Keratinocyte (primary cell): ENCODE results near the gene SPAG16. TPM values are rescaled to one million over a fixed set of nuclear protein-coding genes. Genes with fewer than 3 reads are reported as not detected.

Experiments used
- DNase-seq: peaks from one replicate; pipeline ENCODE4 v3.0.0-alpha.2; 2011; ENCODE audit warnings: low read depth, missing footprints, low spot score
- FAIRE-seq: peaks from 2 replicates; lab custom pipeline; 2011; peaks lifted over from hg19 to GRCh38; lab: Jason Lieb, UNC
- H2AFZ ChIP-seq: 2 replicates; pipeline ENCODE4 v1.6.0; 2012; ENCODE audit warnings: low read length, control low read depth, inconsistent platforms; ENCODE audit not compliant: control insufficient read depth
- H3K27ac ChIP-seq: 2 replicates; pipeline ENCODE4 v1.5.1; 2011; ENCODE audit warnings: low read length; ENCODE audit not compliant: control insufficient read depth, insufficient read depth
- H3K27me3 ChIP-seq: 3 replicates; pipeline ENCODE4 v1.6.0; 2011; ENCODE audit warnings: low read length; ENCODE audit not compliant: control insufficient read depth, insufficient read depth; ENCODE audit errors: extremely low read depth
- H3K36me3 ChIP-seq, 2 experiments: 2 replicates in 1 of 2; 3 replicates in 1 of 2; pipeline ENCODE4 v1.5.1; 2011; ENCODE audit warnings: low read length in 2 of 2, mild to moderate bottlenecking in 1 of 2; ENCODE audit not compliant: control insufficient read depth in 2 of 2, insufficient read depth in 2 of 2; ENCODE audit errors: extremely low read depth in 1 of 2
- H3K4me1 ChIP-seq: 3 replicates; pipeline ENCODE4 v1.5.1; 2011; ENCODE audit warnings: low read length; ENCODE audit not compliant: control insufficient read depth, insufficient read depth; ENCODE audit errors: extremely low read depth
- H3K4me2 ChIP-seq: 3 replicates; pipeline ENCODE4 v1.6.0; 2011; ENCODE audit warnings: low read depth, low read length; ENCODE audit not compliant: control insufficient read depth, insufficient read depth; ENCODE audit errors: extremely low read depth
- H3K4me3 ChIP-seq, 3 experiments: fragments of 200-600 bp in 1 of 3; sonication (generic) in 1 of 3; 2 replicates in 2 of 3; 3 replicates in 1 of 3; pipeline ENCODE4 v1.5.1; 2011 to 2016; ENCODE audit warnings: low read length in 3 of 3, mild to moderate bottlenecking in 3 of 3, control low read depth in 2 of 3, inconsistent platforms in 1 of 3, low read depth in 1 of 3, mixed read lengths in 1 of 3, mixed run types in 1 of 3, moderate library complexity in 1 of 3; ENCODE audit not compliant: control insufficient read depth in 2 of 3, insufficient read depth in 2 of 3; ENCODE audit errors: extremely low read depth in 1 of 3
- H3K79me2 ChIP-seq: 2 replicates; pipeline ENCODE4 v1.6.0; 2012; ENCODE audit warnings: low read length; ENCODE audit not compliant: control insufficient read depth, insufficient read depth
- H3K9ac ChIP-seq: 3 replicates; pipeline ENCODE4 v1.6.0; 2011; ENCODE audit warnings: low read length; ENCODE audit not compliant: control insufficient read depth, insufficient read depth; ENCODE audit errors: extremely low read depth
- H3K9me1 ChIP-seq: 3 replicates; pipeline ENCODE4 v1.6.0; 2011; ENCODE audit warnings: low read length; ENCODE audit not compliant: control insufficient read depth, insufficient read depth; ENCODE audit errors: extremely low read depth
- H3K9me3 ChIP-seq: 2 replicates; pipeline ENCODE4 v1.5.1; 2012; ENCODE audit warnings: low read depth, low read length; ENCODE audit not compliant: control insufficient read depth
- H4K20me1 ChIP-seq: 3 replicates; pipeline ENCODE4 v1.6.0; 2011; ENCODE audit warnings: low read length; ENCODE audit not compliant: control insufficient read depth, insufficient read depth; ENCODE audit errors: extremely low read depth
- EZH2 ChIP-seq: IDR thresholded peaks from one replicate; pipeline ENCODE4 v1.6.1; 2012; ENCODE audit warnings: inconsistent platforms, mild to moderate bottlenecking, low read length, moderate library complexity
- dilution Hi-C: fragments of 300-500 bp; cut with MboI; formaldehyde crosslinking; loops from one replicate; pipeline ENCODE4 v1.7.0; 2020; ENCODE audit warnings: low sequenced_read_pairs; ENCODE audit not compliant: extremely low pct_ligation_motif_present
- polyA plus RNA-seq, 5 experiments: library from polyadenylated mRNA; depleted of rRNA in 3 of 5; stranded (reverse) in 3 of 5; stranded (forward) in 1 of 5; unstranded in 1 of 5; fragments of >200 nt; gene quantifications; 1 replicate in 1 of 5; 2 replicates in 3 of 5; 3 replicates in 1 of 5; pipeline versions ENCODE4 v1.2.1 to v1.2.3, GENCODE V29; 2011 to 2012; ENCODE audit warnings: missing spikeins in 2 of 5, low read depth in 1 of 5, low replicate concordance in 1 of 5
- TF ChIP-seq, protein P1 (sequence below), 3 experiments: IDR thresholded peaks in 1 of 3; conservative IDR thresholded peaks in 1 of 3; optimal IDR thresholded peaks in 1 of 3; 2 replicates in 2 of 3; 3 replicates in 1 of 3; pipeline versions ENCODE3 to v1.5.1; 2011; ENCODE audit warnings: low read length in 3 of 3, mild to moderate bottlenecking in 3 of 3, moderate library complexity in 2 of 3, control low read depth in 1 of 3, inconsistent platforms in 1 of 3; ENCODE audit not compliant: insufficient read depth in 2 of 3; ENCODE audit errors: extremely low read depth in 1 of 3

Gene SPAG16
- polyA plus RNA-seq, 1 donor (not counting 4 experiments of a cell fraction or from before 2014, with no cell fraction given), result 19.6 TPM

DNA sequence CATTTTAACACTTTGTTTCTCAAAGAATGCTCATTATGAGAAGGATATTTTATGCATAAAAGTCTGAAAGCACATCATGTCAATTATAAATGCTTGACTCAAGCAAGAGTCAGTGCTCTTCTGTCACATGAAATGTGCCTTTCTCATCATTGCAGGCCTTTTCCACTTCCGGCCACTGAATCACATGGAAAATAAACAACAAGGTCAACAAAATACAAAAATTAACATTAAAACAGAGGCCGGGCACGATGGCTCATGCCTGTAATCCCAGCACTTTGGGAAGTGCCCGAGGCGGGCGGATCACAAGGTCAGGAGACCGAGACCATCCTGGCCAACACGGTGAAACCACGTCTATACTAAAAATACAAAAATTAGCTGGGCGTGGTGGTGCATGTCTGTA, 480.6 kb downstream of the SPAG16 start:
- Histone ChIP-seq H3K9me1 (no peaks in the 10 kb centered on the region), H3K4me3 (no peak overlapping the region), H3K9ac (no peak overlapping the region), H3K79me2 (no peaks in the 10 kb centered on the region), H3K4me1 (no peaks in the 10 kb centered on the region), H3K27ac (no peak overlapping the region), H4K20me1 (no peaks in the 10 kb centered on the region), H3K36me3 (no peaks in the 10 kb centered on the region), H3K4me2 (no peak overlapping the region), H3K27me3 (no peaks in the 10 kb centered on the region), H2AFZ (no peak overlapping the region), H3K9me3 (no peaks in the 10 kb centered on the region)
- no peak for TF ChIP-seq EZH2
- TF ChIP-seq, protein P1, sequence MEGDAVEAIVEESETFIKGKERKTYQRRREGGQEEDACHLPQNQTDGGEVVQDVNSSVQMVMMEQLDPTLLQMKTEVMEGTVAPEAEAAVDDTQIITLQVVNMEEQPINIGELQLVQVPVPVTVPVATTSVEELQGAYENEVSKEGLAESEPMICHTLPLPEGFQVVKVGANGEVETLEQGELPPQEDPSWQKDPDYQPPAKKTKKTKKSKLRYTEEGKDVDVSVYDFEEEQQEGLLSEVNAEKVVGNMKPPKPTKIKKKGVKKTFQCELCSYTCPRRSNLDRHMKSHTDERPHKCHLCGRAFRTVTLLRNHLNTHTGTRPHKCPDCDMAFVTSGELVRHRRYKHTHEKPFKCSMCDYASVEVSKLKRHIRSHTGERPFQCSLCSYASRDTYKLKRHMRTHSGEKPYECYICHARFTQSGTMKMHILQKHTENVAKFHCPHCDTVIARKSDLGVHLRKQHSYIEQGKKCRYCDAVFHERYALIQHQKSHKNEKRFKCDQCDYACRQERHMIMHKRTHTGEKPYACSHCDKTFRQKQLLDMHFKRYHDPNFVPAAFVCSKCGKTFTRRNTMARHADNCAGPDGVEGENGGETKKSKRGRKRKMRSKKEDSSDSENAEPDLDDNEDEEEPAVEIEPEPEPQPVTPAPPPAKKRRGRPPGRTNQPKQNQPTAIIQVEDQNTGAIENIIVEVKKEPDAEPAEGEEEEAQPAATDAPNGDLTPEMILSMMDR (optimal IDR thresholded peaks at IDR 0.05 in 1 of 3, IDR thresholded peaks at IDR 0.05 in 1 of 3, conservative IDR thresholded peaks at IDR 0.05 in 1 of 3; ENCODE audit: extremely low read depth in 1 of 3, insufficient read depth in 2 of 3, low read length in 3 of 3), result no peak
- no peak for FAIRE-seq
- DNase-seq, result no peak
- dilution Hi-C loops, result no loop called here

DNA sequence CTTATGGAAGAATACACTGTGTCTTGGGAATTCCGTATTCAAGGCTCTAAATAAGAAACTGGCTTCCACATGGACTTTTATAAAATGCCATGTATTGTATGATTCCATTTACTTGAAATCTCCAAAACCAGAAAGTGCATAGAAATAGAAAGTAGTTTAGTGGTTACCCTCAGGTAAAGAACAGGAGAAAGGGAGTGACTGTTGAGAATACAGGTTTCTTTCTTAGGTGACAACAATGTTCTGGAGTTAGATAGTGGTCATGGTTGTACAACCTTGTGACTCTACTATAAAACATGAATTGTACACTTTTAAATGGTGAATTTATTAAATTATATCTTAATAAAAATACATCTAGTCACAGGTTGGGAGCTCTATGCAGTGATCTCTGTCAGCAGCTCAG, 481.8 kb downstream of the SPAG16 start:
- Histone ChIP-seq H3K4me2 (no peak overlapping the region), H3K27ac (no peak overlapping the region)
- dilution Hi-C loops, result no loop called here

More for the DNA sequence above, 481.8 kb downstream of the SPAG16 start:
- Histone ChIP-seq H3K9me3 (no peaks in the 10 kb centered on the region), H4K20me1 (no peaks in the 10 kb centered on the region), H2AFZ (no peak overlapping the region), H3K36me3 (no peaks in the 10 kb centered on the region), H3K9me1 (no peaks in the 10 kb centered on the region), H3K4me3 (no peak overlapping the region), H3K9ac (no peak overlapping the region), H3K27me3 (no peaks in the 10 kb centered on the region), H3K79me2 (no peaks in the 10 kb centered on the region), H3K4me1 (no peaks in the 10 kb centered on the region)
- FAIRE-seq, result no peak
- TF ChIP-seq EZH2, result no peak
- TF ChIP-seq, protein P1 (optimal IDR thresholded peaks at IDR 0.05 in 1 of 3, IDR thresholded peaks at IDR 0.05 in 1 of 3, conservative IDR thresholded peaks at IDR 0.05 in 1 of 3; ENCODE audit: extremely low read depth in 1 of 3, insufficient read depth in 2 of 3, low read length in 3 of 3), result no peak
- DNase-seq, result no peak
